OCI-LY3 (cell line): Measurements from ENCODE around the gene CEBPG.

Experiments
- EZH2phosphoT487 ChIP-seq: fragments of 200-600 bp; shearing (Covaris generic); IDR thresholded peaks from 2 replicates; pipeline ENCODE4 v1.6.1; 2018; ENCODE audit warnings: antibody characterized with exemption, mixed run types, low read depth
- TF ChIP-seq, protein P1 (sequence below): fragments of 200-600, 300-600 bp; sonication (generic); IDR thresholded peaks from 2 replicates; pipeline ENCODE4 v1.5.1; 2014; ENCODE audit warnings: antibody characterized with exemption, low read length, low read depth

DNA sequence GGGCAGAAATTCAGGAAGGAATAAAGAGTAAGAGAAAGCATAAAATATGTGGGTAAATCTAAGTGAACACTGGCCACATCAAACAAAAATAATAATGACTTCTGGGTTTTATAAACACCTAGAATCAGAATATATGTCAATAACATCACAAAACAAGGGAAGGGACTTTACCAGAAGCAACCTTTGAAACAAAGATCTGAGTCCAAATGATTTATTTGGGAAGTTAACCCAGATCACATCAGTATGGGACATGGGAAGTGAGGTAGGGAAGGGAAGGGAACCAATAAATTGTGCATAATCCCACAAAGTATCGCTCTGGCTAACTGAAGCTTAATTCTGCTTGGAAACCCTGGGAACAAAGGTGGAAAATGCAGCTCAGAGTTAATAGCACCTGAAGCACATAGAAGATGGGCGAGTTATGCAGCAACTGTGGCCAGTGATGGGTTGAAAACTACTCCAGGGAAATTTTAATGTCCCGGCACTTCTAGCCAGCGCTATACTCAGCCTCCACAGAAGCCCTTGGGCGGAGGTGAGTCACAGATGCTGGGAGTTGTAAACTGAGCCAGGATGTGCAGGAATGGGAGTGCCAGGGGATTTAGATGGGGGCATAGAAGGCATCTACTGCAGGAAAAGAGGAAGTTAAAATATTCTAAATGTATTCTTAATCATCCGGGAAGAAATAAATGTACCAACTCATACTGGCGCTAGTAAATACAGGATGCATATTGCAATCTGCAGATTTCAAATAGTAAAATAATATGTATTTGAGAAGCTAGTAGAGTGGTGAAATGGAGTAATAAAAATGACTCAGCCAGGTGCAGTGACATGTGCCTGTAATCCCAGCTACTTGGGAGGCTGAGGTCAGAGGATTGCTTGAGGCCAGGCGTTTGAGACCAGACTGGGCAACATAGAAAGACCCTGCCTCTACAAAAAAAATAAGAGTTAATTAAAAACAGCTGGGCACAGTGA, 34.2 kb upstream of the CEBPG start:
- TF ChIP-seq, protein P1, sequence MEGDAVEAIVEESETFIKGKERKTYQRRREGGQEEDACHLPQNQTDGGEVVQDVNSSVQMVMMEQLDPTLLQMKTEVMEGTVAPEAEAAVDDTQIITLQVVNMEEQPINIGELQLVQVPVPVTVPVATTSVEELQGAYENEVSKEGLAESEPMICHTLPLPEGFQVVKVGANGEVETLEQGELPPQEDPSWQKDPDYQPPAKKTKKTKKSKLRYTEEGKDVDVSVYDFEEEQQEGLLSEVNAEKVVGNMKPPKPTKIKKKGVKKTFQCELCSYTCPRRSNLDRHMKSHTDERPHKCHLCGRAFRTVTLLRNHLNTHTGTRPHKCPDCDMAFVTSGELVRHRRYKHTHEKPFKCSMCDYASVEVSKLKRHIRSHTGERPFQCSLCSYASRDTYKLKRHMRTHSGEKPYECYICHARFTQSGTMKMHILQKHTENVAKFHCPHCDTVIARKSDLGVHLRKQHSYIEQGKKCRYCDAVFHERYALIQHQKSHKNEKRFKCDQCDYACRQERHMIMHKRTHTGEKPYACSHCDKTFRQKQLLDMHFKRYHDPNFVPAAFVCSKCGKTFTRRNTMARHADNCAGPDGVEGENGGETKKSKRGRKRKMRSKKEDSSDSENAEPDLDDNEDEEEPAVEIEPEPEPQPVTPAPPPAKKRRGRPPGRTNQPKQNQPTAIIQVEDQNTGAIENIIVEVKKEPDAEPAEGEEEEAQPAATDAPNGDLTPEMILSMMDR, result no peak
- no peak for TF ChIP-seq EZH2phosphoT487
